GM12892 (cell line): Measurements from ENCODE around the gene GIGYF1.

Experiments used
- POLR2A ChIP-seq: IDR thresholded peaks from 2 replicates; pipeline ENCODE4 v1.6.1; 2011; ENCODE audit warnings: low read depth, low read length, control low read depth
- POLR2AphosphoS5 ChIP-seq: IDR thresholded peaks from 2 replicates; pipeline ENCODE4 v1.6.1; 2011; ENCODE audit warnings: low read depth, low read length, control low read depth
- TAF1 ChIP-seq: IDR thresholded peaks from 2 replicates; pipeline ENCODE4 v1.6.1; 2011; ENCODE audit warnings: low read depth, mild to moderate bottlenecking, control low read depth, low read length, borderline replicate concordance

DNA sequence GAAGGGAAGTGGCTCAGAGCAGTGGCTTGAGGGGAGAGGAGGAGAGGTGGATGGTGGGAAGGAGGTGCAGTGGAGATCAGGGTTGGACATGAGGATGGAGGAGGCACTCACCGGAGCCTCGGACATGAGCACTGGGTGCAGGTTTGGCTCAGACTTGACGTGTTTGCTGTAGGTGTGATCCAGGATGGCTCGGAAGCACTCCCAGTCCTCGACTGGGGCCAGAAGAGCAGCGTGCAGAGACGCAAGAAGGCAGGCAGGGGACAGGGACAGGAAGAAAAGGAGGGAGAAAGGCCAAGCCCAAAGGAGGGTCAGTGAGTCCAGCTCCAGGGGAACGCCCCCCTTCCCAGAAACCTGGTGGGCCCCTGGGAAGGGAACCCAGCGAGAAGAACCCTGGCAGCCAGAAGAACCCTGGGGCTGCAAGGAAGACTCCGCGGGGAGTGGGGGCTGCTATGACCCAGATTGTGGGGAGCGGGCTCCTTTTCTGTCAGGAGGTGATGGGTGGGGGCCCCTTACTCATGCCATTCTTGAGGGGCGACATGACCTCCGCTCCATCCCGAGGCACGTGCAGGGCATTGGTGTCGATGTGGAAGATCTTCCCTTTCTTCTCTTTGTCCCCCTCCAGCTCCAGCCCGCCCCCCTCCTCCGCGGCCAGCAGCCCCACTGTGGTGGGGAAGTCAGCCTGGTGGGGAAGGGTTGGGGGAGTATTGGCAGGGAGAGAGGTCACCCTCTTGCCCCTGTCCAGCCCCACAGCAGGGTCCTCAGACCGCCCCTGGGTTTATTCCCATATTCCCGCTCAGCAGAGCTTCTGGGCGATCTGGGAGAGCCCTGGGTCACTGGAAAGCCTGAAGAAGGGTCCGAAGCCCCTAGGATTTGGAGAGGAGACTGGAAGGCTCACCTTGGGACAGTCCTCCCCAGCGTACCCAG lies 38.9 kb downstream of the GIGYF1 start:
- TF ChIP-seq POLR2A (no peak), POLR2AphosphoS5 (no peak), TAF1 (no peak)
